COLO668 (cell line): ENCODE data around the gene NTRK2.

Experiments used
- DNase-seq: peaks from one replicate; lab custom pipeline; 2025; ENCODE audit not compliant: unreplicated experiment; lab: John Stamatoyannopoulos, UW

NTRK2 gene

GRCh38 chr9:84669288-84670137 lies at the start of gene NTRK2:
TSS of gene NTRK2 (plus strand) at chr9:84669729. CDS start at chr9:84670749, 1,020 bp downstream.
- no peak for DNase-seq

DNA sequence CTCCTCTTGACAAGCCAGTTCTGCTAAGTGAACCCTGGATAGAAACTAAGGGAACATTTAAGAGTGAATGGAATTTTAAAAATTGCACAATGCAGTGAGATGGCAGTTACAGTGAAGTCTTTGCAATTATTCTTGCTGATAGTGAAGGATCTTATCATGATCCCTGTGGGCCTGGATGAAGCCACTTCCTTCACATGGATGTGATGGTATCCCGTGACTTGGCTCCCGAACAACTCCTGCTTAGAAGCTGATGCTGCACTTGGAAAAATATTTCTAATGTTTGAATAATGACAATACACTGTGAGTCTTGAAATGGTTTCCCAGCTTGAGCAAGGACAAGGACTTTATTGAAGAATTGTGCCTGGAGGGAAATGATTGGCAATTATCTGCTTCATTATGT lies 49.2 kb upstream of the NTRK2 start:
- DNase-seq = no peak

DNA sequence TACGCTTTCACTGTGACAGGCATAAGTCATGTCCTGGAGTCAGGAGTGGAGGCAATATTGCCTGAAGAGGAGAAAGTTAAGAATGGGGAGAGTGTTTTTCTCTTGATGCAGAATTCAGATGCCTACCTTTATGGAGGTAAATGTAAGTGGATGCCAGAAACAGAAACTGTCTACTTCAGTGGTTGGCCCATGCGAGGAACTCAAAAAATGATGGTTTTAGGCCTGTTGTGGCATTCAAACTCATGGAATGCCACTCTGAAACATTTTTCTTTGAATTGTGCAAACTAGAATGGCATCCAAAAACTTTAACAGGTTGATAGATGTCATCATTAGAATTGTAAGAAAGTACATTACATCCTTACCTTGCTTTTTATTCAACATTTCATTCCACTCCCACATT lies 47.7 kb upstream of the NTRK2 start:
- DNase-seq = no peak

DNA sequence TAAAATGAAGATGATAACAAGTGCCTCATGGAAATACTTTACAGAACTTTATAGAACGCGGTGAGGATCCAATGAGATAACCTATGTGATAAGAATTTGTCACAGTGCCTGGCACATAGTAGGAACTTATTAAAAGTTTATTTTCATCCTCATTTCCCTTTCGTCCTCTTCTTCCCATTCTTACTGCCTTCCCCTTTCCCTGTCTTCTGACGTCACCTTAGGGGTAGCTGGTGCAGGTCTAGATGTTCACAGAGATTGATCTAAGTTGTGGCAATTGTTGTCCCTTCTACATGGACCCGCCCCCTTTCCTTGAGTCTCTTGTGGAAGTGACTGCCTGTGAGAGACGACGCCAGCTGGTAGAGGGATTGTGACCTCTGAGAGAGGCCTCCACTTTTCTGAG lies 46.5 kb upstream of the NTRK2 start:
- DNase-seq = no peak

GRCh38 chr9:84636436-84636835 lies 33.1 kb upstream of the NTRK2 start:
- no peak for DNase-seq

GRCh38 chr9:84642553-84643141 lies 26.9 kb upstream of the NTRK2 start:
- no peak for DNase-seq

DNA sequence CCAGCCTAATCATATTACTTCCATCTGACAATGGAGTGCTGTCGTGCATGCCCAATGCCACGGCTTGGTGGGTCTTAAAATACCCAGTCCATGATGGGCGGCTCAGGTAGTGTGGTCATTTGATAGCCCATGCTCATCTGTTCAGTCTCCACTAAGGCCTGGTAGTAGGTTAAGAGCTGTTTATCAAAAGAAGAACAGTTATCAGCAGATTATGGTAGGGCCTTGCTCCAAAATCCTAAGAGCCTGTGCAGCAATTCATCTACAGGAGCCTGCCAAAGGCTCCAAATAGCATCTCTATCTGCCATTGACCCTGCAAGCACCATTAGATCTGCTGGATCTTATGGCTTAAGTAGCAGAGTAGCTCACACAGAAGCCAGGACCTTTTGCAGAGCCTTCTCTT lies 21.8 kb upstream of the NTRK2 start:
- no peak for DNase-seq

DNA sequence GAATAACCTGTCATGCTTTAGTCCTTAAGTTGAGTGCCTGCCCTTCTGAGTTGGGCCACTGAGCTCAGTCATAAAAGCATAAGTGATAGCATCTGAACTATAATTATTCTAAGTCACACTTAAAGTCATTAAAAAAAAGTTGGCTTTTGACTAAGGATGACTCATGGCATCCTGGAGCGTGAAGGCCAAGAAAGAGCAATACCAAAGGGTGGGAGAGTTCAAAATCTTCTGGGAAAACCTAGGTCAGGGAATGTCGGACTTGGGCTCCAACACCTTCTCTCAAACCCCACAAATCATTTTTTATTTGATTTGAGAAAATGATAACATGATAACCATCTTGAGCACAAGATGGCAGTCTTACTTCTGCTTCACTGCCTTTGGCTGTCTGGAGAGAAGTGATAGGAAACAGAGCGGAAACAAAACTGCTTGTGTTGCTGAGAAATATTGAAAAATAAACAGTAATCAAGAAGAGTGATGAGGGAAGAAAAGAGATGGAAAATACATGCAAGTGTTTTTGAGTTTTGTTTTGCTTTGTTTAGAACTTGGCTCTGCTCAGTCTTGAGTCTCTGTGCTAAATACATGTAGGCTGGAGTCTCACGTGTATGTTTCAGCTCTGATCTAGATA lies 16.9 kb upstream of the NTRK2 start:
- no peak for DNase-seq

DNA sequence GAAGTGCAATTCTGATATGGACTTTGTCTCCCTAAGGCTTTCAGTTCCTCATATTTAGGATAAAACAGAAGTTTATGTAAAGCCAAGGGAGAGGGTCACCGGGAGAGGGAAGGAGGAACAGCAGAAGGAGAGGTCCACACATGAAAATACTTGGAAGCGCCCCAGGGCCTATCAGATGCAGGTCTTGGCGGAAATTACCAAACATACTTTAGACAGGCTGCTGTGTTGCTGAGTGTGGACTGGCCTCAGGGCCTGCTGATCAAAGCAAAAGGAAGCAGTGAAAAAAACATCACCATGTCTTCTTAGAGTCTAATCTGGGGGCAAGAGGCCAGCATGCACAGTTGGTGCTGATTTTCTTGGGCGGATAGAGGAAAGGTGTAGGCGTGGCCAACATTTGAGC lies 14.1 kb upstream of the NTRK2 start:
- no peak for DNase-seq

DNA sequence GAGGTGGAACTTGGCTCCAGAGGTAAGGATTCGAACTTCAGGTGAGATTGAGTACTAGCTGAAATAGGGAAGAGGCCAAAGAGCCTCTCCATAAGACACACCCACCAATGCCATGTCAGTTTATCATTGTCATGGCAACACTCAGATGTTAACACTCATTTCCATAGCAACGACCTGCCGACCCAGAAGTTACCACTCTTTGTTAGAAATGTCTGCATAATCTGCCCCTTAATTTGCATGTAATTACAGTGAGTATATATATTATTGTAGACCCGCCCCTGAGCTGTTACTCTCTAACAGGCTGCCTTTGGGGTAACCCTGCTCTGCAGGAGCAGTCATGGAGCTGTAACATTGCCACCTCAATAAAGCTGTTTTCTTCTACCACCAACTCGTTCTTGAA lies 10.2 kb upstream of the NTRK2 start:
- DNase-seq = no peak

DNA sequence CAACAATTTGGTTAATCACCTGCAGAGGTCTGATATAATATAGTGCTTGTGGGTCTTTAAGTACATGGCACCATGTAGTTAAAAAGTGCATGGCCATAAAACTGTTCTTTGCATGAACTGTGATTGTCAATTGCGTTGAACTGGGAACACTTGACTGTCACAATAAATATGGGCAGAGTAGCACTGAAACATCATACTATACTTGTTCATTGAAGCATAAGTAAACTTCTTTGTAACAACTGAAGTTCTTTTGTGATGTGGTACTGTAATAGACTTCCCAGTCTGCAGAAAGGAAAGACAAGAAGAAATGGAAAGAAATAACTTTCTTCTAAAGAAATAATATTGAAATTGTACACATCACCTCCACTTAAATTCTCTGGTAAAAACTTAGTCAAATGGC lies 9.8 kb upstream of the NTRK2 start:
- no peak for DNase-seq

DNA sequence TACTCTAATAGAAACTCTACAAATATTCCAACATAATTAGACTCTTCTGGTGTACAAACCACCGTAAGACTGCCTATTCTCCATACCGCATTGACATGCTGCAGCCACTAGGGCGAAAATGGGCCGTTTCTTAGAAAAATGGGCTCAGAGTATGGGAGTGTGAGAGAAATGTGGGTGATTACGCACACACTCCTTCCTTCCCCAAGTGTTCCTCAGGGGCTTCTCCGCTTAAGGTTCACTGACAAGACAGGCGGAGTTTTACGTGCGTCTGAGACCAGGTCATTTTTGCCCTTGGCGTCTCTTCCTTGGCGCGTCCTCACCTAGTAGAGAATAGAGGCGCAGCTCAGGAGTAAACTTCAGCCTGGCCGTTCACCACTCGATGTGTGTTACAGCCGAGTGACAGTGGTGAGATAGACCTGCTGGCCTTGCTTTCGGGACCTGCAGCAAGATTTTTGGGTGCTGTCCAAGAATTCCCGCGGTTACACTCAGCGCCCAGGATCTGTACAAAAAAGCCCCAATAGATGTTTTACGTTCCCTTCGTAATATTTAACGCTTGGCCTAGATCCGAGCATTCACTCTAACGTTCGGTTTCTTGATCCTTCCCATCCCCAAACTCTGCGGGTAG lies 1.8 kb upstream of the NTRK2 start:
- no peak for DNase-seq

- peak; percentile 36 for DNase-seq
Measured at GRCh38 chr9:84668196-84669012, 1.1 kb upstream of the NTRK2 start.

- DNase-seq = no peak
Measured at GRCh38 chr9:84669013-84669287, 579 bp upstream of the NTRK2 start.

- DNase-seq = no peak
Measured at GRCh38 chr9:84670138-84671041, 861 bp downstream of the NTRK2 start.

DNA sequence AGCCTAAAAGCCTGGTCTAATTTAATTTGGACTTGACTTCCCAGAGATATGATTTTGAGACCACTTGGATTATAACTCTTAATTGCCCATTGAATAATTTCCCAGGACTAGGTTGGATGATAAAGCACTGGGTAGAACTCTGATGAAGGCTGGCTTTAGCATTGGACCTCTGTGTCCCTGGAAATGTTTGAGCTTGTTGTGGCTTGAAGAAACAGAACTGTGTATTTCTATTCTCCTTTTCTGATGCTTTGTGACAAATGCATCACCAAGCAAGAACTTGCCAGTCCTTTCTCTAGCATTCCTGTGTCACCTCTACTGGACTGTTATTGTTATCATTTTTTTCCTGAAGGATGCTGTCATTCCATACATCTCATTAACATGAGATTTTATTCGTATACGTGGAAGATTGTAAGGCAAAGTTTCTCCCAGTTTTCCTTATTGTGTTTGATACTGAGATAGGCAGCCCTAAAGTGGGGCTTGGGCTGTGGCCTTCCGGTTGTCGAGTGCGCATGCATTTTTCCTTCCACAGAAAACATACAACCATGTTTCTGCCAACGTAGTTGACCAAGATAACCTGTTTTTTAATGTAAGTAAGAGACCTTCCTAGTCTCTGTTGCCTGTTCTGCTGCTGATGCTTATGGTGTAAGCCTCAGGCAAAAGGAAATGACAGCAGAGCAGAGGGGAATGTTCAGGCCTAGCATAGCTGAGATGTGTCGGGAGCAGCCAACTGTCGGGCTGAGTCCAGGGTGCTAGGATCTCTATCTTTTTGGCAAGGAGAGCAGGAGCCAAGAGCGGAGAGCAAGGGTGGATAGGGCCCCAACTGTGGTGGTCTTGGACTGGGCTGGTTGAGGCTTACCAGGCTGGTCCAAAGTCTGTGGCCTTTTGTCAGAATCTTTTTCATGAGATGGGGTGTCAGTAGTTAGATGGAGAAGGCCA lies 2.3 kb downstream of the NTRK2 start:
- no peak for DNase-seq

DNA sequence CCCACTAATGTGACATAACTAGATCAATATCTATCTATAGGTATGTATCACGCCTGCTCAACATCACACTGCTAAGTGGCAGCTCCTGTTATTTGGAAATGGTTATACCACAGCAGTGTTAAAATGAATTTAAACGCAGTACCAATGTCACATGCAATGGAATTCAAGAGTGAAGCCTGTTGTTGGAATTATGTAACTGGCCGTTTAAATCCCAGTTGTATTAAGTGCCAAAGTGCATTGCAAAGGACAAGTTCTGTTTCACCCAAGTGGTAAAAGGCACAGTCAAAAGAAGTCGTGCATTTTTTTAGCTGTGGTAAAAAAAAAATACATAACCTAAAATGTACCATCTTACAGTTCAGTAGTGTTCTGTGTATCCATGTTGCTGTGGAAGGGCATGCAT lies 4.3 kb downstream of the NTRK2 start:
- no peak for DNase-seq

- no peak for DNase-seq
Measured at GRCh38 chr9:84677080-84677479, 7.6 kb downstream of the NTRK2 start.

DNA sequence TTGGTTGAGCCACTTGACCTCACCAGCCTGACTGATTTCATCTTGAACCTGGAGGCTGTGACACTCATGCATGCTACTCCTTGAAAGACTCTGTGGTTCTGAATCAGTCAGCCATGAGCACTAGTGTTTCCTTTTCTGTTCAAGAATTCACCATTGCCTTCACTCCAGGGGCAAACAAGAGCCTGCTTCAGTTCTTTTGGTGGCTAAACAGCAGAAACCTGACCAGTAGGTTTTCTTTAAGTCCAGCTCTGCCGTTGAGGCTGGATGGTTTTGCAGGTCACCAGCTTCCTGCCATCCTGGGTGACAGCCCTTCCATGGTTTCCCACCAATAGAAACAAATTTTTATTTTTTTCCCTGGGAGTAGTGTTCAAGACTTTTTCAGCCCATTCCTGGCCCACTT lies 10.0 kb downstream of the NTRK2 start:
- no peak for DNase-seq
